GM18907 (cell line): Measurements from ENCODE around the gene ATXN1.

Source experiments
- ATAC-seq: cut with Tn5 transposase; IDR thresholded peaks from one replicate; pipeline ENCODE4 v1.9.1; 2021; ENCODE audit warnings: mild to moderate bottlenecking, moderate library complexity; ENCODE audit not compliant: unreplicated experiment

Gene ATXN1

DNA sequence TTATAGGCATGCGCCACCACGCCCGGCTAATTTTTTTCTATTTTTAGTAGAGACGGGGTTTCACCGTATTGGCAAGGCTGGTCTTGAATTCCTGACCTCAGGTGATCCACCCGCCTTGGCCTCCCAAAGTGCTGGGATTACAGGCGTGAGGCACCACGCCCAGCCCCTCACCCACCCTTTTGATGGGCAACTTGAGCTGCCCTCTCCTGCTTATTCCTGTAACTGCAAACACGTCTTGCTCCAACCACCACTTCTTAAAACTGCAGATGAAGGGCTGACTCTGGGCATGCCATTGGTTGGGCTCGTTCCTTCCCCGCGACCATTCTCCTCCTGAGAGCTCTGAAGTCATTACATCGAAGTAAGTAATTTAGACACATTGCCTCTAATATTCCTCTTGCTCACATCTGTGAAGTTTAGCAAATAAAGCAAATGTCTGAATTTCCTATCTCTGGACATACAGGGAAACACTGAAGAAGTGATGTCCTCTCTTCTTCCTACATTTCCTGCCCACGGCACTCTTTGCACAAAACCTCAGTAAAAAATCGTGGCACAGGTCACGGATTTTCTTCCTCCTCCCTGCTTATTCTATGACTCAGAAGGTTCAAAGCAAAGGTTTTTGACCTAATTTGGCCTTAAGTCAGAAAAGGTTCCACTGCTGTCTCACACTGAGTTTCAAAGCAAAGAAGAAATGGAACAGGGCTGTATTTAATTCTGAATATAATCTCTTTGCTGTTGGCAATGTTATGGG, 405.4 kb downstream of the ATXN1 start:
- ATAC-seq = no peak

DNA sequence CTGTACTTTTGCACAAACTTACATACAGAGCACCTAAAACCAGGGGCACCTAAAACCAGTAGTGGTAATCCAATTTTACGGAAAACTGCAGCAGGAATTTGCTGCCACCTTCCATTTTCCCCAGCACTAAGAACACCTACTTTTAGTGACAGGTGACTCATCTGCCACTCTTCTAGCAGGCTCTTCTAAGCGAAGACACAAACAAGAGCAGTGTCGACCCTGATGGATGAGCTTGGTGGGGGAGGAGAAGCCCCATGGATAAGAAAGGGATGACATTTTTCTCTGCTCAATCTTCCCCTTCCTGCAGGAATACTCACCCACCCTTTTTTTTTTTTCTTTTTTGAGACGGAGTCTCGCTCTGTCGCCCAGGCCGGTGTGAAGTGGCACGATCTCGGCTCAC, 406.0 kb downstream of the ATXN1 start:
- no peak for ATAC-seq

DNA sequence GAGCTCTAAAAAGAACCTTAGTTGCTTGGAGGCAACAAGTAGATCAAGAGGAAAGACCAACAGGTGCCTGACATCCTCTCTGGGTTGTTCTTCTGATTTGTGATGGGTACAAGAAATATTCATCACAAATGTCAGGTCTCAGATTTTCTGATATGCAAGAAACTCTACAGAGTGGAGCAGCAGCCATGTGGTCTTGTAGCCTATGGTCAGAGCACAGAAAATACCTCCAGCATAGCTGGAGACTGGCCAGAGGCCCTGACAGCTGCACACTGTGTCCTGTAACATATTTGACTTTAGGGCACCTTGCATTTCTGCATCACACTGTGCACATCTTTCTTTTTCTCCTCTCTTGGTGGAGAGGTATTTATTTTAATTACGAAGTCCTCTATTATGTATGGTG, 406.6 kb downstream of the ATXN1 start:
- no peak for ATAC-seq

DNA sequence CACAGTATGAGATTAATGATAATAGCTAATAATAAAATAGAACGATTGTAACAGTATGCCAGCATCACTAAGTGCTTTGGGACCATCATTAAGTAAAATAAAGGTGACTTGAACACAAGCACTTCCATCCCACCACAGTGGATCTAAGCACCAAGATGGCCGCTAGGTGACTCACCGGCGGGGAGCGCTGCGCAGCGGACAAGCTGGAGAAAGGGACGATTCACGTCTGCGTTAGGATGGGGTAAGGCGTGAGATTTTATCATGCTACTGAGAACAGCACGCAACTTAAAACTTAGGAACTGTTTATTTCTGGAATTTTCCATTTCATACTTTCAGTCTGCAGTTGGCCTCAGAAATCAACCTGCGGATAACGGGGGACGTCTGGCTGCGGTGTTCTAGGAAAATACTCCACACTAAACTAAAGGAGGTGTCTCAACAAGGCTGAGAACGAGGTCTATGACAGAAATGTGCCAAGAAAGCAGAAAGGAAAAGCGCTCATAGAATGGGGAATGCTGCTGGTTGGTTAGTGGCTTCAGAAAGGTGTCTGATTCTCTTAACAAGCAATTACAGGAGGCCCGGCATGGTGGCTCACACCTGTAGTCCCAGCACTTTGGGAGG, 408.3 kb downstream of the ATXN1 start:
- no peak for ATAC-seq

DNA sequence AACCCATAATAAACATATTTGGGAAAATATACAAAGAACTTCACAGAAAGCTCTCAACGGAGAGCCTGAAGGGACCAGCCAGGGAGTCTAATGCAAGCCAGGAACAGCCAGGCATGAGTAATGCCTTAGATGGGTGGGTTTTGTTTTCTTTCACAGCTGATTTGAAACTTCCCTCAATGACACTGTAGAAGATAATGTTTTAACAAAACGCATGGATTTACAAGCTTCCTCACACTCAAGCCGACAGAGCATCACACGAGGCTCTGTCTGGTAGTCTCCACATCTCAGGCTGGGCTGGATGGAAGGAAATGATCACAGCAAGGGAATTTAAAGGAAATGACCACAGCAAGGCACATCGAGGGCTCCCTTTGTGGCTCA, 409.0 kb downstream of the ATXN1 start:
- no peak for ATAC-seq

DNA sequence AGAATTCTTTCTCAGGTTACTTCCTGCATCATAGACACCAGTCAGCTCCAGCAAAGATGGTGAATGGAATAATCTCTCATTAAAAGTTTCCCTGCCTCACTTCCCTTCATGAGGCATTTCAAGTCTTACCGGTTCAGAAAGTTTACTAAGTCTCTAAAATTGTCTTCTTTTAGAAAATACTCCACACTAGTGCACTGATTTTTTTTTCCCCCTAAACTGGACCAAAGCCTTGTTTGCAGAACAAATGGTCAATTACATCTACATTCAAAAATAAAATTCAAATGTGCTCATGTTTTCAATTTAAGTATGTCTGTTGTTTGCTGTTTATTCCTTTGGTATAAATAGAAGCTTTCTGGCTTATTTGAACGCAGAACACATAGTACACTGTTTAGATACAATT, 411.7 kb downstream of the ATXN1 start:
- ATAC-seq = no peak

DNA sequence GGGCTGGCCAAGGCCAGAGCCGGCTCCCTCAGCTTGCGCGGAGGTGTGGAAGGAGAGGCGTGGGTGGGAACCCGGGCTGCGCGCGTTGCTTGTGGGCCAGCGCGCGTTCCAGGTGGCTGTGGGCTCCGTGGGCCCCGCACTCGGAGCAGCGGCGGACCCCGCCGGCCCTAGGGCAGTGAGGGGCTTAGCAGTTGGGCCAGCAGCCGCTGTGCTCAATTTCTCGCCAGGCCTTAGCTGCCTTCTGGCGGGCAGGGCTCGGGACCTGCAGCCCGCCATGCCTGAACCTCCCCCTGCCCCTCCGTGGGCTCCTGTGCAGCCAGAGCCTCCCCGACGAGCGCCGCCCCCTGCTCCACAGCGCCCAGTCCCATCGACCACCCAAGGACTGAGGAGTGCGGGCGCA, 414.4 kb downstream of the ATXN1 start:
- no peak for ATAC-seq

DNA sequence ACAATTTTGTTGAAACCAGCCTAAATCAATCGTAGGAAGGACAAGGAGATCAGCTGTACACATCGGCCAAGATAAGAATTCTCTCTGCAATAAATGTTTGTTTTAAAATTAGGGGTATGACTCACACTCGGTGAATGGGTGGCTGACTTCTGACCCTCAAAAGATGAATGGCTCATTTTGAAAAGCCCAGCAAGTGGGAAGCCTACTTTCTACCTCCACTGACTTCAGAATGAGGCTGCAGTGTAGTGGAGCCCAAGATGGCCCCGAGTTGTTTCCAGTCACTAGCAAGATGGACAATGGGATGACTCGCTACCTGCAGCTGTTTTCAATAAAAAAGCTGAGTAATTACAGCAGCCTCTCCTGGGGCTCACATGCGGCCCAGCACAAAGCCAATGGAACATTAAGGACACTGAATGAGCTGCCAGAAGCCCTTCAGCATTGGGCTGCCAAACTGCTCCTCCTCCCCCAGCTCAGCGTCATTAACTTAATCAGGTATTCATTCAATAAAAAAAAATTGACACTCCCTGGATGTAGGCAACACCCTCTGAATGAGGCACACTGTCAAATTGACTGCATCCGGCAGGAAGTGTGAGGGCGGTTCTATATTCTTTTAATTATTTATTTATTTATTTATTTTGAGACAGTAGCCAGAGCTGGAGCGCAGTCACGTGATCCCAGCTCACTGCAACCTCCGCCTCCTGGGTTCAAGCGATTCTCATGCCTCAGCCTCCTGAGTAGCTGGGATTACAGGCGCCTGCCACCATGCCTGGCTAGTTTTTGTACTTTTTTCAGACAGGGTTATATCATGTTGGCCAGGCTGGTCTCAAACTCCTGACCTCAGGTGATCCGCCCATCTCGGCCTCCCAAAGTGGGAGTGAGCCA, 415.6 kb downstream of the ATXN1 start:
- ATAC-seq = no peak

DNA sequence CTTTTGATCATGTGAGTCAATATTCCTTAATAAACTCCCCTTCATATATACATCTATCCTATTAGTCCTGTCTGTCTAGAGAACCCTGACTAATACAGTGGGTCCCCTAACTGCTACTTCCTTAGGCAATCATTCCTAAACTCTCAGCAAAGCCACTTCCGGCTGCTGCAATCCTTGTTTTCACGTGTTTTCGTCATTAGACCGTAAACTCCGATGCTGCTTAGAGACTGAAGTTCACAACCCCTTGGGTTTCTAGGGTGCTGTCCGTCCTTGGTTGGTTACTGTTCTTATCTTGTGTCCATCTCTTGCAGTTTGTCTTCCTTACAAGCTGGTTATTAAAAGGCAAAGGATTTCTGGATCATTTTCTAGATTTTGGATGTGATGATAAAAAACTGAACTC, 416.5 kb downstream of the ATXN1 start:
- no peak for ATAC-seq

DNA sequence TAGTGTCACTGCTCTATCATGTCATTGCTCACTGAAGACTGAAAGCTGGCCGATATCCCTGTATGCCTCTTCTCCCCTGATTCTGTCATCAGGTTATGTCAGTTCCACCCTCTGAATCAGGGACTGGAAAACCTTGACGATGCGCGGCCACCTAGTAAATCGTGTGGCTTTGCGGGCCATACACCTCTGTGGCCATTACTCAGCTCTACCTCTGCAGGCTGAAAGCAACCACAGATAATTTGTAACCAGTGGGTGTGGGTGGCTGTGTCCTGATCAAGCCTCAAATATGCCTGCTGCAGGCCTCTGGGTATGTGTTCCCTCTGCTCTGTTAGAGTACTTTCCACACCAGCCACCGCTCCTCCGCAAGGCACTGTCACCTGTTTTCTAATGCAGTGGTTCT, 417.7 kb downstream of the ATXN1 start:
- no peak for ATAC-seq

DNA sequence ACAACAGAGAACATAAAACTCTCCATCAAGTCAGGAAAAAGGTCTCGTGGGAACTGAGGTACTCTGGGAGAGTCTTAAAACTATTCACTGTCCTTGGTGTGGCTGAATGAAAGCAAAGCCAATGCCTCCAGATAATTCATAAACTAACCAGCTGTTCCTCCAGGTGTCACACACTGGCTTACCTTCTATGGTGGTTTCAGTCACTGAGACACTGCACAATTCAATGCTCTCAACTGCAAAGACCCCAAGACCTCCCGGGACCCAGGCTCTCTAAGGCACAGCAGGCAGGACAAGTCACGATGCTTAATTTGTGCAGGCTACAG, 422.0 kb downstream of the ATXN1 start:
- ATAC-seq = no peak

DNA sequence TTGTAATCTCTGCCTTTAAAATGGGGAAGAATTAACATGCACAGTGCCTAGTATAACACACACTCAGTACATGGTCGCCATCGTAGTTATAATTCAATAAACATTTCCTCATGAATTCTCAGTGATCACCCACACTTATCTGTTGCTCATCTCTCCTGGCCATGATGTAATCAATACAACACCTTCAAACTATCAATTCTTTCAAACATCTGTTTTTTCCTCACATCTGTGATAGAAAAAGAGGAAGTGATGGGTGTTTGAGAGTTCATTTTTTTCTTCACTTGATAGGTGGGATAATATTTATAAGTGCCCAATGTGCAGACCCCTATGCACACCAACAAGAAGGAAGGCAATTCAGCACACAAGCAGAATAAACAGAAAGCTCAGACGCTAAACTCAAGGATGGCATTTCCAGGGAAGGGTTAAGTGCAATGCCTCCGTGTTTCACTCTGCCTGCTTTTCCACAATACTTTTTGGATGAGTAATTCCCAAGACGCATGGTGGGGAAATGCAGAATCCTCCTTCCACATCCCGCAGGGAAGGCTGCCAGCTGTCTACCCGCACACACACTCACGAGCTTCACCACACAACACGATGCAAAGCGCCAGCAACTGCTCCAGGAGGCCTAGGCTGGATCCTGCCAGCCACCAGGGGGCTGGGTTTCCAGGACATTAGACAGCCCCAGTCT, 422.5 kb downstream of the ATXN1 start:
- no peak for ATAC-seq

DNA sequence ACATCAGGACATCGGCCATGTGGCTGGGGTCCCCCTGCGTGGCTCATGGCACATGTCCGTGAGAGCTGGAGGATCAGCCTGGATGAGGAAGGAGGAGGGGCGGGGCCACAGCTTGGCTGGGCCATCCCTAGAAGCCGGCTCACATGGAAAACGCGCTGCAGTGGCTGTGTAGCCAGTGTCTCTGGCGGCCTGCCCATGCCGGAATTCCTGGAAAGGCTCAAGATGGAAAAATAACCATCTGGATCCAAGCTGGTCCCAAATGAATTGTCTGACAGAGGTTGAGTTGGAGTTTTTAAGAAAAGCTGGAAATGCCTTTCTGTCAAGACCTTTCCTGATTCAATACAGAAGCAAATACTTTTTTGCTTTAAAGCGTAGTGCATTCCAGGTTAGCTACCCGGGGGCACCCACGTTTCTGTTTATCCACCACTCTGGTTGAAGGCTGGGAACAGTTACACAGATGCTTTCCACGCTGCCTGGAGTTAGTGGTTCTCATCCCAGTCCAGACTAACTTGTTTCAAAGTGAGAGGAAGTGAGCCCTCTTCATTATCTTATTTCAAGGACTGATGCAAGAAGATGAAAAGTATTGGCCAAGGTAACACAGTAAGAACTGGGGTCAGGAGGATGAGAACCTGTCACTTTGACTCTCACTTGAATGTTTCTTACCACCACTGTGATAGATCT, 423.8 kb downstream of the ATXN1 start:
- ATAC-seq = no peak

DNA sequence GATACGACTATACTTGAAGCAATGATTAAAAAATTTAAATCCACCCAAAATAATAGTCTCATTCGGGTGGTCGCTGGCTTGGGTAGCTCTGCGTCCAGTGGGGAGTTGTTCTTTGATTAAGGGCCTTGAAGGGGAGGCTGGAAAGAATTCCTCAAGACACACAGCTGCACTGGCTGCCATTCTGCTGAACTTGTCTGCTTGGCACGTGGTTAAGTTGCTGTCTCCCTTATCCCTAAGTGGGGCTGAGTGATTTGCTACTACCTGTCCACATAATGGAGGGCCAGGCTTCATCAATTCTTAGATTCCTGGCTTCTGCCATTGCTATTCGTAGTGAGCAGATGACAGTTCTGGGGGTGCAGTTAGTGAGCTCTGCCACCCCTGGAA, 424.4 kb downstream of the ATXN1 start:
- ATAC-seq = no peak

DNA sequence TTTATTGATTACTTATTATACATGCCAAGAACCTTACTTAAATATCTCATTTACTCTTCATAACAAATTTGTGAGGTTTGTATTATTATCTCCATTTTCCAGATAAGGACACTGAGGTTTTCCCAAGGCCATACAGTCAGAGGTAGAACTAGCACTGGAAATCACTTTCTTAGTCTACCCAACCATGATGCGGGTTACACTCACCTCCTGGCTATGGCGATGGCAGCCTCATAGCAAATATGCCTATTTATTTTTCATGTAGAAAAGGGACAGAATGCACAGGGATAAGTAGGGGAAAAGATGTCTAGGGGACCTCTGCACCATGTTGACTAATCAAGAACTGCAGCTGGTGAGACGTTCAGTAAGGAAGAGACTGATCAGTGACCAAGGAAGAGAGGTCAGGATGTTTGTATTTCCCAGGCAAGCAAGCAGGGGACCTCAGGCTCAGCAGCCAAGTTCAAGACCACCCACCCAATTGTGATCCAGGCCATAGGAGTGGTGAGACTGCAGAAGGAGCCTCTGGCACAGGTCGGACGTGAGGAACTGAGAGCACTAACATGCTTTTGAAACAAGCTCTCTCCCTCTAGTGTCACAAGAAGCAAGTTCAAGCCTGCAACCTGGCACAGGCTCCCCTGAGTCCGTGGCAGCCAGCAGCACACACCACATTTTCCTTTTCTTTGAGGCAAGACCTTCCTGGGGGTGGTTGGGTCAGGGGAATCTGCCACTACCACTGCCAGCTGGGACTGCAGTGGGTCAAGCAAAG, 425.0 kb downstream of the ATXN1 start:
- no peak for ATAC-seq

DNA sequence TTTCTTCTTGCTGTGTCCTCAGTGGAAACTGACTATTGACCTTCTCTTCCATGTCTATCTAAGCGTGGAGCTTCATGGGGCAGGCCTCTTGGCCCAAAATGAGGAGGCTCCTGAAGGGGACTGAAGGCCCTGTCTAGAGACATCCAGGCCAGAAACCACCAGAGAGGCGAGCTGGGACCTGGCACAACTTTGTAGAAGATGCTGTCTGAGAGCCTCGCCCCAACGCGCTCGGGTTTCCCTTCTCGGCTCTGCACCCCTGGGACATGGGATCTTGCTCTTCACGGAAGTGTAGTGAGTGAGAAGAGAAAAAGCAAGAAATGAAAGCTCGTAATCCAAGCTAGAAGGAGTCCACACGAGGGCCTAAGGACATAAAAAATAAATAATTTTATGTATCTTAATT, 426.1 kb downstream of the ATXN1 start:
- ATAC-seq = no peak

DNA sequence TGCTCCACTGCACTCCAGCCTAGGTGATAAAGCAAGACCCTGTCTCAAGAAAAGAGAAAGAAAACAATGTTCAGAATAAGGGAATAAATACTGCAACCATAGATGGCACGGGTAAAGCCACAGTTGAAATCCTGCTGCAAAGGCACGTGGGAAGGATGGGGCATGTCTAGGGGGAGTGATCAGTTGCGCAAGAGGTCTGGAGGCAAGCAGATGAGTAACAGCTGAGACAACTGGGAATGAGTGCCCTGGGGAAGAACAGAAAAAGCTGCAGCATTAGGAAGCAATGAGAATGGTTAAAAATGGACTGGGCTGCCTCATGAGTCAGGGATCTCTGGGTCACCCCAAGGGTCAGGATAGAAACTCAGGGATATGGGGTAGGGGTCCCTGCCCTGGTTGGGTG, 426.6 kb downstream of the ATXN1 start:
- ATAC-seq = no peak

DNA sequence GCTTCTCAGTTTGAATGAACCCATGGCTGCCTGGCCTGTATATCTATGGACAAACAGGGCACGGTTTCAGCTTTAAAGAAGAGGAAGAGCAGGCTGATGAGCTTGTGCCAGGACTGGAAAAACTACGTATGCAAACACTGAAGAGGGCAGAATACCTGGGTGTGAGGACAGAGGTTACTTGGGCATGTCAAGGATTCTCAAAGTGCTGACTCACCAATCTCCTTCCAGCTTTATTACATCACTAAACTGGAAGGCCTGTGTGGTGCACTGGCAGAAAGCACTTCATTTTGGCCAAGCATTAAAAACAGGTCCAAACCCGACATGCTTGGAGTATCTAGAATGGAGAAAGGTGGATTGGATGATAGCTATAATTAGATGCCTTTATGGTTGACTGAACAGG, 427.7 kb downstream of the ATXN1 start:
- ATAC-seq = no peak

DNA sequence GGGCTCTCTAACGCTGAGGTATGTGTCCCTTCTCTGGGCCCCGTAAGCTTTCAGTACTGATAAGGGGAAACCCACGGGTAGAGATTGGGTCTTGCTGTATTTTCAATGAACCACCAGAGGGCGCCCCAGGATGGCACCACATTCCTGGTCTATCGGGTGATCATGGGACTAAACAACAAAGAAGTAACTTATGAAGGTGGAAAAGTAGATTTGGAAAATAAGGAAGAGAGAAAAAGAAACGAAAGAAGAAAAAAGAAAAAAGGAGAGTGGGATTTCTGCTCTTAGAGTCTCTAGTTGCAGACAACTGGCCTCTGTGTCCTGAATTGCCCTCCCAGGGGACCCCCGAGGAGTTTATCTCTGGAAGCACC, 429.1 kb downstream of the ATXN1 start:
- ATAC-seq = peak; percentile 75
